Activated CD4-positive, alpha-beta memory T cell treated with anti-CD3 and anti-CD28 coated beads for 36 hours (primary cell): Measurements from ENCODE around the gene HADHB. TPM values are rescaled to one million over a fixed set of nuclear protein-coding genes. Genes with fewer than 3 reads are reported as not detected.
"Not testable (repeated sequence)": the region's sequence is repeated elsewhere in the genome, so short reads cannot be mapped to it uniquely, and the experiment has no call there.

Source experiments
- CTCF ChIA-PET: fragments of 350-600 bp; sonication (Branson Sonifier 250); formaldehyde crosslinking; loops from one replicate; lab custom pipeline; 2021; ENCODE audit warnings: antibody characterized with exemption, inconsistent platforms; lab: Charles Lee
- POLR2A ChIA-PET: fragments of 350-600 bp; sonication (Branson Sonifier 250); formaldehyde crosslinking; loops from one replicate; lab custom pipeline; 2021; ENCODE audit warnings: antibody characterized with exemption; lab: Charles Lee
- DNase-seq: peaks from one replicate; pipeline ENCODE4 v3.0.0-alpha.2; 2020
- H3K27ac Mint-ChIP-seq: one replicate; pipeline ENCODE4 v1.8.0; 2021; ENCODE audit warnings: mixed read lengths
- H3K27me3 Mint-ChIP-seq: one replicate; pipeline ENCODE4 v1.8.0; 2021; ENCODE audit warnings: mixed read lengths
- H3K36me3 Mint-ChIP-seq: one replicate; pipeline ENCODE4 v1.8.0; 2021; ENCODE audit warnings: mixed read lengths
- H3K4me1 Mint-ChIP-seq: one replicate; pipeline ENCODE4 v1.8.0; 2021; ENCODE audit warnings: low read depth, mixed read lengths
- H3K4me3 Mint-ChIP-seq: one replicate; pipeline ENCODE4 v1.8.0; 2021; ENCODE audit warnings: mild to moderate bottlenecking, mixed read lengths
- H3K9me3 Mint-ChIP-seq: one replicate; pipeline ENCODE4 v1.8.0; 2021; ENCODE audit warnings: mixed read lengths
- intact Hi-C: fragments of 100-400 bp; cut with micrococcal nuclease; formaldehyde crosslinking; loops from one replicate; pipeline ENCODE4 v1.15.1; 2023
- total RNA-seq, 2 experiments: library from RNA; stranded (reverse); gene quantifications; one replicate each; pipeline ENCODE4 v1.2.3, GENCODE V29; 2021

Gene HADHB
- total RNA-seq, 2 experiments from 2014 or later = 73.8 to 78.1 TPM

- CTCF ChIA-PET = interaction anchor here (1.4 kb wide), 1 partner anchor 31 kb away, joined by 5 read pairs; no protein-coding TSS in a partner anchor
- intact Hi-C loops = loop anchor here (2.0 kb wide), 1 partner anchor 55 kb away; the partner anchor contains the start of genes HADHA and HADHB
- peak; percentile 33 for DNase-seq
- Mint-ChIP-seq H3K36me3 (no peaks in the 10 kb centered on the region), H3K27ac (no peak overlapping the region), H3K9me3 (no peaks in the 10 kb centered on the region), H3K27me3 (no peaks in the 10 kb centered on the region), H3K4me1 (no peaks in the 10 kb centered on the region), H3K4me3 (no peak overlapping the region)
- POLR2A ChIA-PET = no interaction called here
Measured at GRCh38 chr2:26299471-26300101, 54.8 kb downstream of the HADHB start.

DNA sequence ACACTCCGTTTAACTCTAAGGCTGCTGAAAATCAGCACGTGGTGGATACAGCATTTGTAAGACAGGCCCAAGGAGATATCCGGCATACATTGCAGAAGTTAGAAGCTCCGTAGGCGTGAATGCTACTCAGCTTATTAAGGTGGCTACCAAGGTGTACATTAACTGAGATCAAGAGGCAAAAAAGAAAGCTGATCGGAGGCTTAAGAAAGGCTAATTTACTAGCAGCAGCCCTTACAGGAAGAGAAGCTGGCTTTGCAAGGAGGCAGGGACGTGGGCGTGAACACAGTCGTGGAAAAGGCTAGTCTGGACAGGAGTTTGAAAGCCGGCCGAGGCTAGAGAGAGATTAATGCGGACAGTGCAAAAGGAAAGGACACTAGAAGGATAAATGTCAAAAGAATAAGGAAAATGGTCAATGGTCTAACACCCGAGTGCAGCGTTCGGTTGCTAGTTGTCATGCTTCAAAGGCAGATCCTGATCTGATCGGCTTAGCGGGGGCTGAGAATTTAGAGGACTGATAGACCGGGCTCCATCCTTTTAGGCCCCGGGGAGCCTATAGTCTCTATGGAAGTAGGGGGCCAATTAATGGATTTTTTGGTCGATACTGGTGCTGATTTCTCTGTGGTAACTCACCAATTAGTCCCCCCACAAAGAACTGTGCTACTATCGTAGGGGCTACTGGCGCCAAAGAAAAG is 55.6 kb downstream of the HADHB start:
- no peaks in the 10 kb centered on the region for H3K27me3 Mint-ChIP-seq
- no peaks in the 10 kb centered on the region for H3K9me3 Mint-ChIP-seq
- DNase-seq = peak; percentile 24
- H3K4me3 Mint-ChIP-seq = no peak overlapping the region
- no peak overlapping the region for H3K27ac Mint-ChIP-seq
- POLR2A ChIA-PET = no interaction called here
- intact Hi-C loops = no loop called here
- CTCF ChIA-PET = interaction anchor here (0.7 to 1.4 kb wide), 3 partner anchors 10 to 30 kb away, joined by 3 to 5 read pairs (median 4); no protein-coding TSS in a partner anchor
- no peaks in the 10 kb centered on the region for H3K36me3 Mint-ChIP-seq
- H3K4me1 Mint-ChIP-seq = no peaks in the 10 kb centered on the region

DNA sequence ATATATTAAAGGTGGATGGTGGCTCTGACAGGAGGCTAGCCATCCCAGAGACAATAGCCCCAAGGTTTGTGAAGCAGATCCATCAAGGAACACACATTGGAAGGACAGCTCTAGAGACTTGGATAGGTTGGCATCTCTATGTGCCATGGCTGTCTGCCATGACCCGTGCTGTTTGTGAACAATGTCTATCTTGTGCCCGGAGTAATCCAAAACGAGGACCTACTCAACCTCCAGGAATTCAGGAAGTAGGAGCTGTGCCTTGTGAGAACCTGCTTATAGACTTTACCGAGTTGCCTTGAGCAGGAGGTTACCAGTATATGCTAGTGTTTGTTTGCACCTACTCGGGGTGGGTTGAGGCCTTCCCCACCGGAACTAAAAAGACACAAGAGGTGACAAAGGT is 58.1 kb downstream of the HADHB start:
- intact Hi-C loops = no loop called here

DNA sequence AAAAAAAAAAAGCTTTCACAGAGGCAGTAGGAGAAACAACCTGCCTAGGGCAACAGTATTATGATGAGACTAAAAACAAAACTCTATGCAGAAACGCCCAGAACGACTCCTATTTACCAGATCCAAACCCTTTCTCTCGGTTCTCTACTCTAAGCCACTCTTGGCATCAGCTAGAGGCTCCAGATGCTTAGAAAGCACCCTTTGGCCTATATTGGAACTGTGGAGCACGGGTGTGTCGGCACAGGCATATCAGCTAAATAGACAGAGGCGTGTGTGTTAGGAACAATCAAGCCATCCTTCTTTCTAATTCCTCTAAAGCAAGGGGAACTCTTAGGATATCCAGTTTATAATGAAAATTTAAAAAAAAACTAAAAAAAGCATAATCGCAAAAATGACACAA is 60.4 kb downstream of the HADHB start:
- H3K4me1 Mint-ChIP-seq, POLR2A ChIA-PET, H3K4me3 Mint-ChIP-seq, H3K27me3 Mint-ChIP-seq, intact Hi-C loops, H3K36me3 Mint-ChIP-seq, DNase-seq, H3K9me3 Mint-ChIP-seq, H3K27ac Mint-ChIP-seq: not testable (repeated sequence)
- CTCF ChIA-PET = interaction anchor here (1.3 kb wide), 1 partner anchor 164 kb away, joined by 3 read pairs; no protein-coding TSS in a partner anchor

More for the DNA sequence above, 58.1 kb downstream of the HADHB start:
- ChIA-PET CTCF (interaction anchor here (1.2 kb wide), 1 partner anchor 27 kb away, joined by 3 read pairs; no protein-coding TSS in a partner anchor), POLR2A (no interaction called here)
- no peaks in the 10 kb centered on the region for H3K4me1 Mint-ChIP-seq
- no peaks in the 10 kb centered on the region for H3K27me3 Mint-ChIP-seq
- H3K36me3 Mint-ChIP-seq = no peaks in the 10 kb centered on the region
- H3K9me3 Mint-ChIP-seq = no peaks in the 10 kb centered on the region
- no peak overlapping the region for H3K27ac Mint-ChIP-seq
- no peak overlapping the region for H3K4me3 Mint-ChIP-seq
- DNase-seq = no peak

DNA sequence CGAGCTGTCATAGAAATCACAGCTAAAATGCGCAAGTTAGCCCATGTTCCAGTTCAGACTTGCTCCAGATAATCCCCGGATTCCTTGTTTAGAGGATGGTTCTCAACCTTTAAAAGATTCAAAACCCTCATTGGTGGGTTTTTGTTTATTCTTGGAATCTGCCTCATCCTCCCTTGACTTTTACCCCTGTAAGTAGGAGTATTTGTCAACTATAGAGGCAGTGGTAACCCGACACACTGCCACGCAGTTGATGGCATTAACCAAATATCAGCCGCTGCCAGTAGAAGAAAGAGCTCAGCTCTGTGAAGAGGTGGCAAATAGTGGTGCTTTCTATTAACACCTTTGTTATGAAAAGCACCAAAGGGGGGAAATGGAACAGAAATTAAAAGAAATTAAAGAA is 60.8 kb downstream of the HADHB start:
- DNase-seq = no peak
- H3K27me3 Mint-ChIP-seq = no peaks in the 10 kb centered on the region
- H3K4me1 Mint-ChIP-seq = no peaks in the 10 kb centered on the region
- no peaks in the 10 kb centered on the region for H3K36me3 Mint-ChIP-seq
- H3K27ac Mint-ChIP-seq = no peak overlapping the region
- intact Hi-C loops = no loop called here
- ChIA-PET POLR2A (interaction anchor here (0.6 kb wide), 1 partner anchor 77 kb away, joined by 3 read pairs; no protein-coding TSS in a partner anchor), CTCF (interaction anchor here (0.7 to 1.3 kb wide), 2 partner anchors 164 to 300 kb away, joined by 3 read pairs; no protein-coding TSS in a partner anchor)
- H3K9me3 Mint-ChIP-seq = no peaks in the 10 kb centered on the region
- H3K4me3 Mint-ChIP-seq = no peak overlapping the region

DNA sequence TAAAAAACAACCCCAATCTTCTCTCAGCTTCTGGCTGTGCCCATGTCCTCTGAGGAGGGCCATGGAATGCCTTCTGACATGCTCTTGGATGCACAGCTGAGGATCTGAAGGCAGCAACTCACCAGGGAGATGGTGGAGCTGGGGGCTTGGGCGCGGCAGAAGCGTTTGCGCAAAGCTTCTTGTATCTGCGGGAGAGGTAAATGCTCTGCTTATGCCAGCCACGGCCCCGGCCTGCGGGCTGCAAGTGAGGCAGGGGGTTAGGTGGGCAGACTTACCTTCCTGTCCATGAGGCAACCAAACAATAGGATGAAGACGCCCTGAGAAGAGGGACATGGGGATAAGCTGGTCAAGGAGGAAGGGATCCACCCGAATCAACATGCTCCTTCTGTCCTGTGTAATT is 65.2 kb downstream of the HADHB start:
- H3K27me3 Mint-ChIP-seq = no peaks in the 10 kb centered on the region
- H3K4me3 Mint-ChIP-seq = no peak overlapping the region
- H3K27ac Mint-ChIP-seq = no peak overlapping the region
- intact Hi-C loops = no loop called here
- no peaks in the 10 kb centered on the region for H3K36me3 Mint-ChIP-seq
- no peak for DNase-seq
- no peaks in the 10 kb centered on the region for H3K4me1 Mint-ChIP-seq
- ChIA-PET POLR2A (no interaction called here), CTCF (interaction anchor here (0.9 to 1.3 kb wide), 2 partner anchors 9 to 20 kb away, joined by 3 to 4 read pairs; no protein-coding TSS in a partner anchor)
- no peaks in the 10 kb centered on the region for H3K9me3 Mint-ChIP-seq

- H3K27me3 Mint-ChIP-seq = no peaks in the 10 kb centered on the region
- CTCF ChIA-PET = no interaction called here
- POLR2A ChIA-PET = no interaction called here
- no peak for DNase-seq
- H3K27ac Mint-ChIP-seq = no peak overlapping the region
- H3K4me1 Mint-ChIP-seq = no peaks in the 10 kb centered on the region
- H3K36me3 Mint-ChIP-seq = no peaks in the 10 kb centered on the region
- intact Hi-C loops = no loop called here
- no peak overlapping the region for H3K4me3 Mint-ChIP-seq
- no peaks in the 10 kb centered on the region for H3K9me3 Mint-ChIP-seq
Measured at GRCh38 chr2:26312471-26312870, 67.7 kb downstream of the HADHB start.

- no peaks in the 10 kb centered on the region for H3K4me1 Mint-ChIP-seq
- ChIA-PET CTCF (no interaction called here), POLR2A (no interaction called here)
- no peaks in the 10 kb centered on the region for H3K27me3 Mint-ChIP-seq
- no peaks in the 10 kb centered on the region for H3K36me3 Mint-ChIP-seq
- intact Hi-C loops = no loop called here
- no peak for DNase-seq
- no peak overlapping the region for H3K4me3 Mint-ChIP-seq
- H3K9me3 Mint-ChIP-seq = no peaks in the 10 kb centered on the region
- H3K27ac Mint-ChIP-seq = no peak overlapping the region
Measured at GRCh38 chr2:26313446-26313845, 68.7 kb downstream of the HADHB start.

DNA sequence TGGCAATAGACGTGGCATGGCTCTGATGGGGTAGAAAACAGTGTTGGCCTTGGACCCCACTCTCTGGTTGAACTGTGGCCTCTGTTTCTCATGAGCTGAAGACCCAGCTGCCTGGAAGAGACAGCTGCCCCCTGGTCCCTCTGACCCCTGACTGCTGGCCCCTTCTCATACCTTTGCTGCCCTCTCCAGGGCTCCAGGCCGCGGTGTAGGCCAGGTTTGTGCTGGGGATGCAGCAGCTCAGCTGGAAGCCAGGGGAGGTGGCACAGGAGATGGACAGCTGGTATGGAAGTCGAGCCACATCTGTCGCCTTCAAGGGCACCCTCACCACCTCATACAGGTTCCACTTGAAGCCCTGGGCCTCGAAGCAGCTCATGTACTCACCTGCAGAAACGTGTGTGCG is 69.5 kb downstream of the HADHB start:
- no peaks in the 10 kb centered on the region for H3K9me3 Mint-ChIP-seq
- no peak for DNase-seq
- no peaks in the 10 kb centered on the region for H3K27me3 Mint-ChIP-seq
- H3K4me1 Mint-ChIP-seq = no peaks in the 10 kb centered on the region
- CTCF ChIA-PET = no interaction called here
- H3K36me3 Mint-ChIP-seq = no peaks in the 10 kb centered on the region
- H3K4me3 Mint-ChIP-seq = no peak overlapping the region
- H3K27ac Mint-ChIP-seq = no peak overlapping the region
- intact Hi-C loops = no loop called here
- POLR2A ChIA-PET = no interaction called here

GRCh38 chr2:26316041-26316440 is 71.3 kb downstream of the HADHB start:
- no peaks in the 10 kb centered on the region for H3K27me3 Mint-ChIP-seq
- no peak for DNase-seq
- intact Hi-C loops = no loop called here
- ChIA-PET CTCF (interaction anchor here (0.9 to 2.2 kb wide), 2 partner anchors 154 to 365 kb away, joined by 3 to 6 read pairs; no protein-coding TSS in a partner anchor), POLR2A (no interaction called here)
- H3K27ac Mint-ChIP-seq = no peak overlapping the region
- no peaks in the 10 kb centered on the region for H3K36me3 Mint-ChIP-seq
- no peak overlapping the region for H3K4me3 Mint-ChIP-seq
- H3K4me1 Mint-ChIP-seq = no peaks in the 10 kb centered on the region
- H3K9me3 Mint-ChIP-seq = no peaks in the 10 kb centered on the region

DNA sequence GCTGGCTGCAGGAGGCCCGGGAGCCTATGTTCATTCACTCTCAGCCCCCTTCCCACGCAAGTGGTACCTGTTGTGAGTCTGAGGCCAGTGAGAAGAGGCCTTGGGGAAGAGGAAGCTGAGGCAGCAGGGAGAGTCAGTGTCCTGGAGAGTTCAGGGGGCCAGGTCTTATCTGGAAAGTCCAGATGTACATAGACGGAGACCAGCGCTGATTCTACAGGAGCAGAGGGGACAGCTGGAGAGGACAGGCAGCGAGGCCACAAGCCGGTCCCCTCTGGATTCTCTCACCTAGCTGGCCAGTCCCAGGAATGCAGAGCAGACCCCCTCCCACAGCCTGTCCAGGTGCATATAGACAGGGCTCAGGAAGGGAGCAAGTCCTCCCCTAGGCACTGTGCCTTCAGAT is 72.1 kb downstream of the HADHB start:
- no peaks in the 10 kb centered on the region for H3K4me1 Mint-ChIP-seq
- no peak for DNase-seq
- no peak overlapping the region for H3K4me3 Mint-ChIP-seq
- CTCF ChIA-PET = interaction anchor here (0.9 to 2.2 kb wide), 2 partner anchors 153 to 366 kb away, joined by 3 to 6 read pairs; no protein-coding TSS in a partner anchor
- no peaks in the 10 kb centered on the region for H3K27me3 Mint-ChIP-seq
- H3K9me3 Mint-ChIP-seq = no peaks in the 10 kb centered on the region
- POLR2A ChIA-PET = no interaction called here
- no peak overlapping the region for H3K27ac Mint-ChIP-seq
- intact Hi-C loops = no loop called here
- H3K36me3 Mint-ChIP-seq = no peaks in the 10 kb centered on the region

- Mint-ChIP-seq H3K4me1 (no peaks in the 10 kb centered on the region), H3K4me3 (no peak overlapping the region), H3K9me3 (no peaks in the 10 kb centered on the region), H3K27me3 (no peaks in the 10 kb centered on the region), H3K27ac (no peak overlapping the region), H3K36me3 (no peaks in the 10 kb centered on the region)
- intact Hi-C loops = no loop called here
- POLR2A ChIA-PET = no interaction called here
- DNase-seq = no peak
- CTCF ChIA-PET = interaction anchor here (1.4 to 2.2 kb wide), 2 partner anchors 13 to 152 kb away, joined by 6 to 9 read pairs; no protein-coding TSS in a partner anchor
Measured at GRCh38 chr2:26317377-26318105, 72.8 kb downstream of the HADHB start.
